Activated B cell treated with CpG ODN at 0.5 μM for 24 hours (primary cell): ENCODE measurements around the gene DLL1. TPM values are rescaled to one million over a fixed set of nuclear protein-coding genes. Genes with fewer than 3 reads are reported as not detected.
A peak's percentile ranks its signal among the peaks of the same experiment; 100 is the strongest.

ENCODE experiments used
- ATAC-seq: fragments of 200-7000 bp; cut with Tn5 transposase; one replicate; pipeline ENCODE4 v1.10.0; 2021; ENCODE audit warnings: low read depth, mild to moderate bottlenecking, moderate library complexity
- CTCF ChIA-PET: fragments of 350-600 bp; sonication (Branson Sonifier 250); formaldehyde crosslinking; loops from one replicate; lab custom pipeline; 2021; ENCODE audit warnings: antibody characterized with exemption; lab: Charles Lee
- POLR2A ChIA-PET: fragments of 350-600 bp; sonication (Branson Sonifier 250); formaldehyde crosslinking; loops from one replicate; lab custom pipeline; 2021; ENCODE audit warnings: antibody characterized with exemption; lab: Charles Lee
- DNase-seq: peaks from one replicate; pipeline ENCODE4 v3.0.0; 2022
- H3K27ac Mint-ChIP-seq: one replicate; pipeline ENCODE4 v1.8.0; 2020; ENCODE audit warnings: mixed read lengths
- H3K27me3 Mint-ChIP-seq: one replicate; pipeline ENCODE4 v1.8.0; 2021; ENCODE audit warnings: mixed read lengths
- H3K36me3 Mint-ChIP-seq: one replicate; pipeline ENCODE4 v1.8.0; 2021; ENCODE audit warnings: low read depth, mixed read lengths
- H3K4me1 Mint-ChIP-seq: one replicate; pipeline ENCODE4 v1.8.0; 2021; ENCODE audit warnings: mixed read lengths
- H3K4me3 Mint-ChIP-seq: one replicate; pipeline ENCODE4 v1.8.0; 2020; ENCODE audit warnings: mild to moderate bottlenecking, mixed read lengths
- H3K9me3 Mint-ChIP-seq: one replicate; pipeline ENCODE4 v1.8.0; 2020; ENCODE audit warnings: mixed read lengths
- CTCF ChIP-seq: fragments of 200-600 bp; IDR thresholded peaks from one replicate; pipeline ENCODE4 v1.8.0; 2022; ENCODE audit warnings: antibody characterized with exemption, mild to moderate bottlenecking
- intact Hi-C: fragments of 100-400 bp; cut with micrococcal nuclease; formaldehyde crosslinking; loops from one replicate; pipeline ENCODE4 v1.15.1; 2024
- total RNA-seq: library from RNA; stranded (reverse); gene quantifications from 2 replicates; pipeline ENCODE4 v1.2.3, GENCODE V29; 2022

DLL1 gene
- total RNA-seq, 1 donor from 2014 or later = 0.53 TPM

GRCh38 chr6:170292407-170293158, 1.7 kb upstream of the DLL1 start:
- intact Hi-C loops = loop anchor here (1.0 to 5.0 kb wide), 8 partner anchors 20 to 1080 kb away; partner anchors contain the start of genes C6orf120, PHF10, PSMB1 and TBP
- peaks cover 40% of the 10 kb centered on the region for H3K27me3 Mint-ChIP-seq
- H3K9me3 Mint-ChIP-seq = no peaks in the 10 kb centered on the region
- H3K27ac Mint-ChIP-seq = no peak overlapping the region
- ChIA-PET CTCF (interaction anchor here (1.0 kb wide), 3 partner anchors 13 to 502 kb away, joined by 3 to 6 read pairs (median 3); no protein-coding TSS in a partner anchor), POLR2A (interaction anchor here (0.8 to 1.0 kb wide), 2 partner anchors 203 to 541 kb away, joined by 4 read pairs; partner anchors contain the start of genes DYNLT2 and ERMARD)
- H3K4me3 Mint-ChIP-seq = peak overlapping the region; percentile 88
- DNase-seq = no peak
- ATAC-seq = no peak
- H3K36me3 Mint-ChIP-seq = no peaks in the 10 kb centered on the region
- TF ChIP-seq CTCF = no peak
- H3K4me1 Mint-ChIP-seq = peaks cover 55% of the 10 kb centered on the region

GRCh38 chr6:170292111-170292406, 1.2 kb upstream of the DLL1 start:
- ChIA-PET POLR2A (interaction anchor here (0.8 to 2.1 kb wide), 4 partner anchors 12 to 567 kb away, joined by 4 to 8 read pairs (median 6); partner anchors contain the start of genes DYNLT2 and ERMARD), CTCF (interaction anchor here (1.0 kb wide), 3 partner anchors 13 to 501 kb away, joined by 3 to 6 read pairs (median 3); no protein-coding TSS in a partner anchor)
- Mint-ChIP-seq H3K36me3 (no peaks in the 10 kb centered on the region), H3K27ac (no peak overlapping the region), H3K4me3 (peak overlapping the region; percentile 88), H3K9me3 (no peaks in the 10 kb centered on the region), H3K4me1 (peaks cover 54% of the 10 kb centered on the region), H3K27me3 (peaks cover 42% of the 10 kb centered on the region)
- intact Hi-C loops = loop anchor here (1.0 to 5.0 kb wide), 8 partner anchors 20 to 1080 kb away; partner anchors contain the start of genes C6orf120, PHF10, PSMB1 and TBP
- ATAC-seq (no peak), DNase-seq (no peak)
- no peak for TF ChIP-seq CTCF

GRCh38 chr6:170291271-170292110, 613 bp upstream of the DLL1 start:
- DNase-seq (peak; percentile 42), ATAC-seq (peak; percentile 46)
- H3K9me3 Mint-ChIP-seq = no peaks in the 10 kb centered on the region
- ChIA-PET CTCF (interaction anchor here (1.0 to 1.4 kb wide), 4 partner anchors 12 to 501 kb away, joined by 3 to 6 read pairs (median 3); no protein-coding TSS in a partner anchor), POLR2A (interaction anchor here (0.7 to 2.1 kb wide), 7 partner anchors 11 to 566 kb away, joined by 3 to 8 read pairs (median 4); partner anchors contain the start of genes DYNLT2, ERMARD and FAM120B)
- no peak overlapping the region for H3K27ac Mint-ChIP-seq
- intact Hi-C loops = loop anchor here (1.0 to 5.0 kb wide), 9 partner anchors 15 to 1079 kb away; partner anchors contain the start of genes C6orf120, FAM120B, PHF10 and PSMB1
- H3K36me3 Mint-ChIP-seq = no peaks in the 10 kb centered on the region
- H3K27me3 Mint-ChIP-seq = peaks cover 48% of the 10 kb centered on the region
- peaks cover 54% of the 10 kb centered on the region for H3K4me1 Mint-ChIP-seq
- peak overlapping the region; percentile 88 for H3K4me3 Mint-ChIP-seq
- TF ChIP-seq CTCF = no peak

GRCh38 chr6:170289951-170290295, 955 bp downstream of the DLL1 start:
- DNase-seq = no peak
- intact Hi-C loops = loop anchor here (1.0 to 5.0 kb wide), 6 partner anchors 10 to 1078 kb away; partner anchors contain the start of genes C6orf120, PHF10, PSMB1 and TBP
- Mint-ChIP-seq H3K36me3 (no peaks in the 10 kb centered on the region), H3K4me1 (peaks cover 48% of the 10 kb centered on the region), H3K27me3 (peaks cover 57% of the 10 kb centered on the region), H3K27ac (no peak overlapping the region), H3K4me3 (peak overlapping the region; percentile 89), H3K9me3 (no peaks in the 10 kb centered on the region)
- ChIA-PET CTCF (interaction anchor here (1.4 kb wide), 1 partner anchor 18 kb away, joined by 3 read pairs; no protein-coding TSS in a partner anchor), POLR2A (interaction anchor here (0.8 to 2.1 kb wide), 4 partner anchors 9 to 202 kb away, joined by 3 to 8 read pairs (median 4); partner anchors contain the start of gene FAM120B)
- no peak for ATAC-seq
- no peak for TF ChIP-seq CTCF
